Left colon (tissue), 2 donors: ENCODE results near the gene SPTLC1. TPM values are rescaled to one million over a fixed set of nuclear protein-coding genes. Genes with fewer than 3 reads are reported as not detected.
"Not testable (repeated sequence)": the region's sequence is repeated elsewhere in the genome, so short reads cannot be mapped to it uniquely, and the experiment has no call there.

Source experiments
- ATAC-seq: fragments of 200-7000 bp; cut with Tn5 transposase; one replicate; pipeline ENCODE4 v1.9.1; 2020; ENCODE audit warnings: mild to moderate bottlenecking, moderate library complexity
- DNase-seq, 2 donors: peaks; one replicate each; pipeline ENCODE4 v3.0.0-alpha.2; 2020
- intact Hi-C, 2 donors: fragments of 100-400 bp; cut with DNase I in 1 of 2; cut with micrococcal nuclease in 1 of 2; formaldehyde crosslinking; loops; one replicate each; pipeline versions ENCODE4 v1.11.2 to v1.14.0; 2022; cut with DNase I, micrococcal nuclease
- total RNA-seq, 2 donors: library from RNA; stranded (reverse); fragmentation: NEBNext Ultra II Directional; extraction: Animal tissue kit (Norgen Biotek cat#: 25700); gene quantifications; one replicate each; pipeline ENCODE4 v1.2.1, GENCODE V29; 2021
- donor health status: DM: no; HTN: no; CAD: no.
- donor health status: DM: yes; HTN: yes; CAD: no.

SPTLC1 gene
- total RNA-seq, 2 donors from 2014 or later = 74.3 to 81.7 TPM

DNA sequence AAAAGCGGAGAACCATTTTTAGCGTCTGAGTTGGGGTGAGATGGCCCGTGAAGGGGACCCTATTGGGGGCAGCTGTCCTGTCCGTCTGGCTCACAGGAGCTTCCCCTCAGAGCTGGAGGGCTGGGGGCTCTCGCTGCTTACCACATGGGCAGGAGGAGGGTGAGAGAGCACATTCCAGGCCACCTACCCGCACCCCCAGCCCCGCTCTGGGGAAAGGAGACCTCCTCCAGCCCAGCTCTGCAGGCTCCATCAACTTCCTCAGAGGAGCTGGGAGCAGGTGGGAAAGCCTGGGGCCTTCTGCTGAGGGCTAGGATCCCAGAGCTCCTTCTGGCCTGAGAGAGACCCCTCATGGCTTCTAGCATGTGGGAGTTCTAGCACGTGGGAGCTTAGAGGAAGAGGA lies 27.1 kb upstream of the SPTLC1 start:
- DNase-seq (no peak), ATAC-seq (no peak)
- intact Hi-C loops = no loop called here

DNA sequence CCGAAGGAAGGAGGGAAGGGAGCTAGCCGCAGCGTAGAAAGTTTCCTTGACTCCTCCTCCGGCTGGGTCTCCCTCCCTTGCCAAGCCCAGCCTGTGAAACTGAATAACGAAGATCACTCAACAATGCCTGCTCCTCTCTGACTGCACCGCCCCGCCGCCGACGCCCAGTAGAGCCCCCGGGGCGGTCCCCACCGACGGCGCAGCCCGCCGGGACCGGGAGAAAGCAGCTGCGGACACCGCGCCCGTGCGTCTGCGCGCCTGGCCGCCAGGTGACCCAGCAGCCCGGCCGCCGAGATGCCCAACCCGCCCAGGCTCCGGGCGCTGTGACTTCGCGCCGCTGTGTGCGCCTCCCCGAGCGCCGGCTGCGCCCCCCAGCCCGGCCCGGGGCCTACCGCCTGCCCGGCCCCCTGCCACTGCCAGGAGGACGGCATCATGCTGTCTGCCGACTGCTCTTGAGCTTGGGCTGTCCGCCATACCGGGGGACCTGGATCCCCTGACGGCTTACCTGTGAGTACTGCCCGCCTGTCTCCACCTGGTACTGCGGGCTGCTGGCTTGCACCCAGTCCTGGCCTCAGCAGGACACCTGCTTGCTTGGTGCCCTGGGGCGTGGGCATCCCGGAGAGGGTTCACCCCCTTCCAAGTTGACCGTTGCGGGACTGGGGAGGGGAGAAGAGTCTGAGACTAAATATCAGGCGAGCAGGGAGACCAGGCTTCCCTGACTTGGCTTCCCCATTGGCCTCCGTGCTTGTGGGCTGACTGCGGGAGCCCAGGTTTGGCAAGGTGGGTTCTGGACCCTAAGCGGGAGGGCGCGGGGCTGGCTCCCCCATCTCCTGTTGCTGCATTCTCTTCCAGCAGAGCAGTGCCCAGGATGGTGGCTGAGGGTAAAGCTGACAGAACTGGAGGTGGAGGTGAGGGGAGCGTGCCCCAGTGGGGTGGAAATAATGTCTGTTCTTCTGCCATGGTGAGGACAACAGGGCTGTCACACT lies 26.2 kb upstream of the SPTLC1 start:
- DNase-seq (no peak), ATAC-seq (peak; percentile 60)
- intact Hi-C loops = no loop called here

DNA sequence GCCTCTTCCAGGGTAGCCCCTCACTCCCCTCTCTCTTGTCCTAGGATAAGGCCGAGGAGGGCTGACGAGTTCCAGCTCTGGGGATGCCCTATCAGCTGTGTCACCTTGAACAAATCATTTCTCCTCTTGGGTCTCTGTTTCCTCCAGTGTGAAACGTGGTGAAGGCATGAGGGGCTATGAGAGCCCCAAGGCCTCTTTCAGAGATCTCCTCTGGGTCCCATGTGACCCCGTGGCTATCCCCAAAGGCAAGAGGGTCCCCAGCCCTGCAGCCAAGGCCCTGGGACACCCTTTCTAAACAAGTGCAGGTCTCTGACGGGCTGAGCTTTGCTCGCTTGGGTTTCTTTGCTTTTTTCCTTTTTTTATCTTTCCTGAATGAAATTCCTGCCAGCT lies 25.5 kb upstream of the SPTLC1 start:
- DNase-seq (no peak), ATAC-seq (no peak)
- intact Hi-C loops = no loop called here

DNA sequence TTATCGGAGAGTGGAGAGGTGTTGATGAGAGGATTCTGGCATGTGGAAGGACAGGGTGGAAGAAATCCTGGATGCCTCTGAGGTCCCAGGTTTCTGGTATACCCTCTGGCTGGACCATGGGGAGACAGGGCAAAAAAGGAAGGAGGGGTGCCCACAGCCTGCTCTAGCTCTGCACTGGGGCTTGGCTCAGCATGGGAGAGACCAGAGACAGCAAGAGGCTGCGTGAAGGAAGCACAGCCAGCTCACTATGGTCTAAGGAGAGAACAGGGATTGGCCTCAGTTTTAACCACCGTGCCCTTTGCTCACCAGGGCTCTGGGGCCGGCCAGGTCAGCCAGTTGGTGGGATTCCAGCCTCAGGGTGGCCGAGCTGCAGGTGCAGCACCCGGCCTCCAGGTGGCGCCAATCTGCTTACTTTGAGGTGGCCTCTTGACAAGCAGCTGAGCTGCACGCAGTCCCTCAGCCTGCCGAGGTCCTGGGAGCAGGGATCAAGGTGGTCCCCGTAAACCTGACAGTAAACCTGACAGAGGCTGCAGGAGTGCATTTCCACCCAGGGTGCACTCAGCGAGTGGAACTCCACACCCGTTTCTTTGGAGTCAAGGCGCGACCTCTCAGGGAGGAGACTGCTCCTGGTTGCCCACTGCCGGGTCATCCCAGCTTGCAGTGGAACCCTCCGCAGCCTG lies 25.0 kb upstream of the SPTLC1 start:
- peak; percentile 73 for ATAC-seq
- intact Hi-C loops = no loop called here
- peak; percentile 56 to 77 for DNase-seq

DNA sequence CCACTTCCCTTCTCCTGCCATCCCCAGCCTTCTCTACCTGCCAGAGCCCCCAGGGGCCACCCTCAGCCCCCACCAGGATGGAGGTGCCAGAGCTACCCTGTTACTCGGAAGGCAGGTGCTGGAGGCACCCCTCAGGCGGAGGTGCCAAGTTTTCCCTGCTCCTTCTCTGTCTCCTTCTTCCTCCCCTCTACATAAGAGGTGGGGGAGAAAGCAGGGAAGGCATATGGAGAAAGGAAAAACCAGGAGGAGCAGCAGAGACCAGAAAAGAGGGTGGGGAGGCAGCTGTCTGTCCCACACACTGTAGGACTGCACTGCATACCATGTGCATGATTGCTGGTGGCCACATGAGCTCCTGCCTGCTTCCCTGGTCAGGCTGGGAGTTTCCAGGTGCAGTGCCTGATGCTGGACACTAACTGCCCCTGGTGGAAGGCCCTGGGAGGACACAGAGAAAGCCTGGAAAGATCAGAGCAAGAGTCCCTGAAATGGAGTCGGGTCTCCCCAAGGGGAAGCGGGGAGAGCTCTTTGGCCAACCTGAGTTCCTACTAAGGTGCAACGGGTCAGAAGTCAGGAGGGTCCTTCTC lies 23.8 kb upstream of the SPTLC1 start:
- intact Hi-C loops = loop anchor here in 1 of 2 donors (10.0 kb wide), 3 partner anchors 96 to 506 kb away; partner anchors contain the start of gene IARS1

DNA sequence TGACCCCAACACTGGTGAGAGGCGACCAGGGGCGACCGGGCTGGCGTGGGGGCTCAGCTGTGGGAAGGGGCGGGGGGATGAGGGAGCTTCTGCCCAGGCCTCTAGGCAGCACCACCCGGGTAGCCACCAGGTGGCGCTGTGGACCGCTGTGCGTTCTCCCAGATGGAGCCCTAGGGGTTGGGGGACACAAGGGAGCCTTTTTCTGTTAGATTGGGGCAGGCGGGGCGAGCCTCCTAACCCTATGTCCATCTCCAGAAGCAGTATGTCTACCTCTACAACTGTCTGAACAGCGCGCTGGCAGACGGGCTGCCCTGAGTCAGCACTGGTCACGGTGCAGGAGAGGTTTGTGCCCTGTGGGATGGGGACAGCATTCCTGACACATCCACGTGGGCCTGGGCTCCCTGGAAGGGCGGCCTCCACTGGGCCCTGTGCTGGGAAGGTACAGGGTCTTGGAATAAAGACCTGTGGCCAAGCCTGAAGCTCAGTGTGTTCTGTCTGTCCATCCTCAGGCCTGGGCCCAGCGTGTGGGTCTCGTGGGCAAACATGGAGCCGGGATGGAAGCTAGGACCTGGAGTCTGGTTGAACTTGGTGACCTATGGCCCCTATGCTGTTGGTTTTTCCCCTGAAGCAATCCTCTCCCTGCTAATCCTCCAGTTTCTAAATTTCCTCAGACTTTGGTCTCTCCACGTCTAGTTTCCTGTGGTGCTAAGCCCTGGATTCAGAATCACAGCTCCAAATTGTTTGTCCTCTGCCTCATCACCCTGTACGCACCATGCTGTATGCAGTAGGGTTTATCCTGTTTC lies 23.1 kb upstream of the SPTLC1 start:
- ATAC-seq (peak; percentile 58), DNase-seq (peak in 1 of 2 donors; percentile 82)
- intact Hi-C loops = loop anchor here in 1 of 2 donors (10.0 kb wide), 3 partner anchors 96 to 506 kb away; partner anchors contain the start of gene IARS1

More for the DNA sequence above, 23.8 kb upstream of the SPTLC1 start:
- DNase-seq = not testable (repeated sequence)
- peak; percentile 36 for ATAC-seq

DNA sequence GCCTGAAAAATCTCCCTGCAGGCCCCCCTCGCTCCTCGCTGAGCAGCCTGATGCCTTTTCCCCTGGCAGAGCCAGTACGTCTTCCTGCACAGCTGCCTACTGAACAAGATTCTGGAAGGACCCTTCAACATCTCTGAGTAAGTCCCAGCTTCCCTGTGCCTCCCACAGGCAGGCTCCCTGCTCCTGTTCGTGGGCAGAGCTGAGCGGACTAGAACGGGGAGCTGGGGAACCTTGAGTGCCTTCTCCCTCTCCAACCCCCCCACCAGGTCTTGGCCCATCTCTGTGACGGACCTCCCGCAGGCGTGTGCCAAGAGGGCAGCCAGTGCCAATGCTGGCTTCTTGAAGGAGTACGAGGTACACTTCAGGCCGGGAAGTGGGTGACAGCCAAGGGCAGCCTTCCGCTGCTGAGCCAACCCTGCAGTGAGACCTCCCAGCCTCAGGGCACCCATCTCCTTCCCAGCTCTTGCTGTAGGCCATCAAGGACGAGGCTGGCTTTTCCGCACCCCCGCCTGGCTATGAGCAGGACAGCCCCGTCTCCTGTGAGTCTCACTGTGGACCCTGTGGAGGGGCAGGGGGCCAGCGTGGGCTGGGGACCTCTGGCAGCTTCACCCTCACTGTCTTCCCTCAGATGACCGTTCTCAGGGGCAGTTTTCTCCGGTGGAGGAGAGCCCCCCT lies 21.1 kb upstream of the SPTLC1 start:
- no peak for DNase-seq
- no peak for ATAC-seq
- intact Hi-C loops = loop anchor here in 1 of 2 donors (10.0 kb wide), 3 partner anchors 98 to 508 kb away; partner anchors contain the start of gene IARS1

DNA sequence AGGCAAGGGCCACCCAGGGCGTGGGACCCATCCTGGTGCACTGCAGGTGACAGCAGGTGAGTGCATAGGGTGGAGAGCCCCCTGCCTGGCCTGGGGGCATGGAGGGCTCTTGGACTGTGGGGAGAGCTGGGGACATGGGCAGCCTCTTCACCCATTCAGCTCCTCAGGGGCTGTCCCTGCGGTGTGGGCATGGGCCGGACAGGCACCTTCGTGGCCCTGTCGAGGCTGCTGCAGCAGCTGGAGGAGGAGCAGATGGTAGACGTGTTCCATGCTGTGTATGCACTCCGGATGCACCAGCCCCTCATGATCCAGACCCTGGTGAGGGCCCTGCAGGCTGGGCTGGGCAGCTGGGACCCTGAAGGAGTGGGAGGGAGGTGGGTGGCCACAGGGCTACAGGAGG lies 20.4 kb upstream of the SPTLC1 start:
- DNase-seq = no peak
- intact Hi-C loops = loop anchor here in 1 of 2 donors (10.0 kb wide), 3 partner anchors 99 to 509 kb away; partner anchors contain the start of gene IARS1
- ATAC-seq = no peak

DNA sequence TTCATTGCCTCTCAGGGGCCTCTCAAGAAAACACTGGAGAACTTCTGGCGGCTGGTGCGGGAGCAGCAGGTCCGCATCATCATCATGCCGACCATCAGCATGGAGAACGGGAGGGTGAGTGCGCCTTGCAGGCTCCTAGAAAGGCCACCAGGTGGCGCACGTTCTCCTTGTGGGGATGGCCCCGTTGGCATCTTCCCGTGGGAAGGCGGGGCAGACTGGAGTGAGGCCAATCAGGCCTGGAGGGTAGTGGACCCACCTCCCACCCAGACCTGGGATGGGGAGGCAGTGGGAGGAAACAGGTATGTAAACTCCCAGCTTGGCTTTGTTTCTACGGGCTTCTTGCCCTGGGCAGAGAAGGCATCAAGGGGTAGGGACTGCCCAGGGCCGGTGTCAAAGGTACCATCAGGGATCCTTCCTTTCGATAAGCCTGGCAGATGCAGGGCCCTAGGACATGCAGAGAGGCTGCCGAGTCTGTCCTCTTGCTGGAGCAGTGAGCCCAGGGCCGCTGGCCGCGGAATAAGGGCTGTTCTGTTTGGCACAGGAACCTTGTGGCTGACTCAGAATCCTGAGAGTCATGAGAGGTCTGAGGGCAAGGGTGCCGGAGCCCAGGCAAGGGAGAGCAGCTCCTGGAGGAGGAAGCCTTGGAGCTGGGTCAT lies 18.9 kb upstream of the SPTLC1 start:
- peak; percentile 83 for ATAC-seq
- intact Hi-C loops = loop anchor here in 1 of 2 donors (10.0 kb wide), 3 partner anchors 101 to 511 kb away; partner anchors contain the start of gene IARS1
- peak; percentile 67 to 80 for DNase-seq

DNA sequence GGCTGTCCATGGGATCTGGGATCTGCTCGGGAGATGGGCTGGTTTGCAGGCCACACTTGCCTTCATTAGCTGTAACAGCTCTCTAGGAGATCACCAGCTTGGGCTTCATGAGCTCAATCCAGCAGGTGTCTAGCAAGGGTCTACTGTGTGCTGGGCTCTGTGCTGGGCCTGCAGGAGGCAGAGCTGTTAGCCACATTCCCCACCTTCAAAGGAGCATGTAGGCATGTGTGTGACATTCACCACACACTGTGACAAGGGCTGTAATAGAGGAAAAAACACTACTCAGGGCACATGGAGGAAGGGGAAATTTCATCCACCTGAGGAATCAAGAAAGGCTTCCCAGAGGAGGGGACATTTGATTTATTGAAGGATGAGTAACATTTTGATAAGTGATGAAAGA lies 17.7 kb upstream of the SPTLC1 start:
- ATAC-seq, DNase-seq: not testable (repeated sequence)
- intact Hi-C loops = loop anchor here in 1 of 2 donors (10.0 kb wide), 3 partner anchors 102 to 512 kb away; partner anchors contain the start of gene IARS1

DNA sequence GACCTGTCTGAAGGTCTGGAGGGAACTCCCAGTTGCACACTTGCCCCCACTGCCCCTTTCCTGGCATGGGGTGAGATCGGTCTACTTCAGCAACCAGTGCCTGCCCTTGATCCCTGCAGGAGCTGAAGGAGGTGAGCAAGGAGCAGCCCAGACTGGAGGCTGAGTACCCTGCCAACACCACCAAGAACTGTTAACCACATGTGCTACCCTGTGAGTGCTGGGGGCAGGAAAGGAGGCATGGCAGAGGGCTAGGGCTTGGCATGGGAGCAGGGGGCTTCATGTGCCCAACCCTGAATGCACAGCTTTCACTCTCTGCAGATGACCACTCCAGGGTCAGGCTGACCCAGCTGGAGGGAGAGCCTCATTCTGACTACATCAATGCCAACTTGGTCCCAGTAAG lies 17.3 kb upstream of the SPTLC1 start:
- intact Hi-C loops = loop anchor here in 1 of 2 donors (10.0 kb wide), 3 partner anchors 102 to 512 kb away; partner anchors contain the start of gene IARS1
- DNase-seq = no peak
- no peak for ATAC-seq

DNA sequence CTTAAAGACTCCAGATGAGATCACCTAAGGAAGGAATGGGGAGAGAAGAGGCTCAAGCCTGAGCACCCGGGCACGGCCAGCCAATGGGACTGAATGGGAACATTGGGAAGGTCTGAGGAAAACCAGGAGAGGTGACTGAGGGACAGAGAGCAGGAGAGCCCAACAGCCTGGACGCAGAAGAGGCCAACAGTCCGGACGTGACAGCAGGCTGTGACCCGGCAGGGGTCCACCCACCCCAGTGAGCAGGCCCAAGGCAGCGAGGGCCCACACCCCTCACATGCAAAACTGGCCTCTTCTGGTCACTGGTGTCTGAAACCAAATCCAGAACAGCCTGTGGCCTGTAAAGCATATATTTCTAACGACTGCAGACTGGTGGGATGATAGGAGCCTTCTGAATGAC lies 7.6 kb upstream of the SPTLC1 start:
- intact Hi-C loops = no loop called here
- ATAC-seq (no peak), DNase-seq (no peak)

DNA sequence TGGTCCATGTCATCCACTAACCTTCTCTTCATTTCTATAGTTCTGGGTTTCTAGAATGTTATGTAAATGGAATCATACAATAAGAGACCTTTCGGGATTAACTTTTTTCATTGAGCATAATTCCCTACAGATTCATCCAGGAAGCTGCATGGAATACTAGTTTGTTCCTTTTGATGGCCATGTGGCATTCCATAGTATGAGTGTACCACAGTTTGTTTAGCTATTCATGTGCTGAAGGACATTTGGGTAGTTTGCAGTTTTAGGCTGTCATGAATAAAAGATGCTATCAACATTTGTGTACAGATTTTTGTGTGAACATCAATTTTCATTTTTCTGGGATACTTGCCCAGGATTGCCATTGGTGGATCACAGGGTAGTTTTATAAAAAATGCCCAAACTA lies 6.8 kb upstream of the SPTLC1 start:
- intact Hi-C loops = no loop called here
- ATAC-seq = no peak
- no peak for DNase-seq

DNA sequence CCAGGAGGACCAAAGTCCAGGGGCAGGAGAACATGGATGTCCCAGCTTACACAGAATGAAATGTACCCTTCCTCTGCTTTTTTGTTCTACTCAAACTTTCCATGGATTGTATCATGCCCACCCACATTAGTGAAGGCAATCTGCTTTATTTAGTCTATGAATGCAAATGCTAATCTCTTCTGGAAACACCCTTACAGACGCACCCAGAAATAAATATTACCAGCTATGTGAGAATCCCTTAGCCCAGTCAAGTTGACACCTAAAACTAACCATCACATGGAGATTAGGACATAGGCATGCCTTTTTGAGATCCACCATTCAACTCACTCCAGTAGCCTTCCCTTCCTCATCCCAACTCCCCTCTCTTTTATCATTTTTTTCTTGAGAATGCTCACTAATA lies 6.1 kb upstream of the SPTLC1 start:
- ATAC-seq = no peak
- intact Hi-C loops = no loop called here
- no peak for DNase-seq

DNA sequence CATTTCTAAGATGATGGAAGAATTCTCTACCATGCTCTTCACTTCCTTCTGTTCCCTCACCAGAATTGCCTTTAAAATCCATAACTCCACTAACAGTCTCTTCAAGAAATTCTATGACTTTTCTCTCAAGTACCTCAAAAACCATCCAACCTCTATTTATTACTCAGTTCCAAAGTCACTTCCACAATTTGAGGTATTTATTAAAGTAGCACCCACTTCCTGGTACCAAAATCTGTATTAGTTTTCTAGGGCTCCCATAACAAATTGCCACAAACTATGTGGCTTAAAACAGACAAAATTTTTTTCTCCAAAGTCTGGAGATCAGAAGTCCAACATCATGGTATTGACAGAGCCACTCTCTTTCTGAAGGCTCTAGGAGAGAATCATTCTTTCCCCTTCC lies 4.9 kb upstream of the SPTLC1 start:
- intact Hi-C loops = no loop called here
- ATAC-seq = no peak

DNA sequence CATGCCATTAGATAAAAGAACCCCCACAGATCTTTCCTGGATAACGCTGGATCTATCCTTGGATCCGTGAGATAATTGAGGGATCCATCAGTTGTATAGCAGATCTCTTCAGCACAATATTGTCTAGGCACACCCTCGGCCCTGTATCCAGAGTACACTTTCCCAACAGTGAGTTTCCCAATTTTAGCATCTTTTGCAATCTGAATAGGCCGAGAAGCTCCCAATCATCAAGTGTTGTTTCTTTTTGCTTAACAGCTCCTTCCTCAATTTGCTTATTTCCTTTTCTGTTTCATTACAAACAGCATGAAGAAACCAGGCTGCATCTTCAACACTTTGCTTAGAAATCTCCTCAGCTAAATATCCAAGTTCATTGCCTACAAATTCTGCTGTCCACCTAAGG lies 4.4 kb upstream of the SPTLC1 start:
- ATAC-seq (no peak), DNase-seq (no peak)
- intact Hi-C loops = no loop called here

More for the DNA sequence above, 4.9 kb upstream of the SPTLC1 start:
- no peak for DNase-seq

DNA sequence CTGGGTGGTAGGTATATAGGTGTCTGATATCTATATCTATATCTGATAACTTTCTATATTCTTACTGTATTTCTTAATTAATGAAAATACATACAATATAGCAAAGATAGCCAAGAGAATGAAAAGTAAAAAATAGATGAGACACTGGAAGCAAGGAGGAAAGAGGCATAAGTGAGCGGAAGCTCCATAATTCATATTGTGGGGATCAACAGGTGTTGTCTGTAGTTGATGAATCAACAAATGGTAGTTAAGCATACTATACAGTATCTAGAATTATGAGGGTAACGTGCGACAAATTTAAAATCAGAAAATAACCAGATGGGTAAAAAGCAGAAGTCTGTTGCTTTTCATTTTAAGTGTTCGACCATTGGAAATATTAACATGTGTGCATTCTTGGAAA lies 7.1 kb downstream of the SPTLC1 start:
- intact Hi-C loops = no loop called here
- ATAC-seq (no peak), DNase-seq (no peak)
